Measurements from ENCODE around the gene CUX1.

- TF ChIP-seq GATA2 (IDR thresholded peaks at IDR 0.05; ENCODE audit: low read depth, low read length) = no peak
- TF ChIP-seq GATA3 (IDR thresholded peaks at IDR 0.05; ENCODE audit: low read depth, low read length) = no peak
Measured at GRCh38 chr7:101882005-101882421, 64.6 kb downstream of the CUX1 start.

Data from SH-SY5Y (cell line).